Stimulated activated CD8-positive, alpha-beta memory T cell treated with anti-CD3 and anti-CD28 coated beads, Interleukin-12 subunit alpha, Interleukin-12 subunit beta, amount 100 ng/mL, for 24 hours (primary cell): ENCODE measurements around the gene IQCK.
"Not testable (repeated sequence)": the region's sequence is repeated elsewhere in the genome, so short reads cannot be mapped to it uniquely, and the experiment has no call there.

Experiments used
- DNase-seq: peaks from one replicate; pipeline ENCODE4 v3.0.0-alpha.2; 2020; ENCODE audit errors: extremely low read depth

The IQCK gene, protein sequence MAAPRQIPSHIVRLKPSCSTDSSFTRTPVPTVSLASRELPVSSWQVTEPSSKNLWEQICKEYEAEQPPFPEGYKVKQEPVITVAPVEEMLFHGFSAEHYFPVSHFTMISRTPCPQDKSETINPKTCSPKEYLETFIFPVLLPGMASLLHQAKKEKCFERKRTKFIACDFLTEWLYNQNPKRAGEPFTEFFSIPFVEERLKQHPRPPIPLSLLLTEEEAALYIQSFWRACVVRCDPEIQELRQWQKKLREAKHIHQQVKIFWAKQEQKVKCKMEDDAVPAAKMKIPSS

DNA sequence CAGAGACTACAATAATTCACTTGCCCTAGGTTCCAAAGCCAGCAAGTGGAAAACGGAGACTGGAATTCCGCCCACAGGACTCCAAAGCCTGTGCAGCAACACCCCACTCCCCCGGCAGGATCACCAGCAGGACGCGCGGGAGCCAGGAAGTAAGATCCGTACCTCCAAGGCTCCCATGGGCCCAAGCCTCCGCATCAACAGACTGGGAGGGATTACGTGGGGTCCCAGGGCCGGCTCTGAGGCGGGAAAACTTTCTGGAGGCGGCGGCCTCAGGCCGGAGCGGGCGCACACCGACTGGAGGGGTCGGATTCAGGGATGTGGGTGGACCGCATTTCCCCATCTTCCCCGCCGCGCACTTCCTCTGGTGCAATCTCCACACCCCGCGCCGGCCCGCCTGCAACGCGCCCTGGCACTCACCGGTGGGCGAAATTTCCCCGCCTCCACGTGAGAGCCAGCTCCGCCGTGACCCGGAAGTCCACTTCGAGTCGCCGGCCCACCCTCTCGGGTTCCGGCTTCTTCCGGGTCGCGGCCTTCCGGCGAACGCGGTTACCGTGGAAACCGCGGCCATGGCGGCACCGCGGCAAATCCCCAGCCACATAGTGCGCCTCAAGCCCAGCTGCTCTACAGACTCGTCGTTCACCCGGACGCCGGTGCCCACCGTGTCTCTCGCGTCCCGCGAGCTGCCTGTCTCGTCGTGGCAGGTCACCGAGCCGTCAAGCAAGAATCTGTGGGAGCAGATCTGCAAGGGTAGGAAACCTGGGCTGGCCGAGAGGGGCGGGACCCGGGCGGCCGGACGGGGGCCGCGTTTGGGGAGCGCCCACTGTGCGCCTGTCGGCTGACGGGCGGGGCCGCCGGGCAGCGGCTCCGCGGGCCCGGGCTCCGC lies at the start of gene IQCK, which contains the start of gene KNOP1:
Gene IQCK (plus strand): TSS at position 531 of the 883 bp plus-strand sequence. CDS start 36 bp downstream, at position 567.
Gene KNOP1 (minus strand): TSS at position 487 of the 883 bp plus-strand sequence. CDS start 3,192 bp downstream, outside the sequence.
- DNase-seq = peak; percentile 79

DNA sequence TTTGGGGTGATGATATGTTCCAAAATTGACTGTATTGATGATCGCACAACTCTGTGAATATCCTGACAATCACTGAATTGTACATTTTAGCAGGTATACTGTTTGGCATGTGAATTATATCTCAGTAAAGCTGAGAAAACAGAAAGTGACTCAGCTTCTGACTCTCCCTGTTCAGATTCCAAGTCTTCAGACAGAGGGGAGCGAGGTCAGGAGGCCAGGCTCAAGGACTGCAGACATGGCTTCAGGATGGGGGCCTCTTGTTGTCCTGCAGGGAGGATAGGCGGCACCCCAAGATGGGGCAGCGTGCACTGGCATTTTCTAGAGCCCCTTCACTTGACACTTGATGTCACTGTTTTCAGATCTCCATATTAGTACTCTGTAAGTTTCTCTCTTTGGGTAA lies 45.7 kb upstream of the IQCK start:
- no peak for DNase-seq

DNA sequence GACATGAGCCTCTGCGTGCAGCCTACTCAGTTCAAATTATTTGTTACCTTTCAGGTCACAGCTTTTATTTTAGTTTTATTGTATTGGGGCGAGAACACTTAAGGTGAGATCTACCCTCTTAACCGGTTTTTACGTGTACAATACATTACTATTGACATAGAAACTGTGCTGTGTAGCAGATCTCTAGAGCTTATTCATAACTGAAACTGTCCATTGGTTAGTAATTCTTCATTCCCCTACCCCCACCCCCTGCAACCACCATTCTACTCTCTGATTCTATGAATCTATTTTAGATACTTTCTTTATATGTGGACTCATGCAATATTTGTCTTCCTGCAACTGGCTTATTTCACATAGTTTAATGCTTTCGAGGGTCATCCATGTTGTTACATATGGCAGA lies 43.6 kb upstream of the IQCK start:
- no peak for DNase-seq

DNA sequence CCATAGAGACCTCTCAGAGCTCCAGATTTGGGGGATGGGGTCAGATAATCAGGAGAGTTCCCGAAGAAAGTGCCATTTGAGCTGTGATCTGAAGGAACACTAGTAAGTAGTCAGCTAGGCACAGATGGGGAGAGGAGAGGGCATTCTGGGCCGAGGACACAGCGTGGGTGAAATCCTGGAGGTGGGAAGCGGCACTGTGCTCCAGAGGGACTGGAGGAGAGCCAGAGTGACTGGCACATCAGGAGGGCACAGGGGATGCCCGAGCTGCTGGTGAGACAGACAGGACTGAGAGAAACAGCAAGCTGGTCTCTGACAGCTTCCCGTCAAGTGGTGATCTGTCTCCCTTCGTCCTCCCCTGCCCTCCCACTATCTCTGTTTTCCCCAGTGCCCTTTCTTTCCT lies 40.7 kb upstream of the IQCK start:
- no peak for DNase-seq

DNA sequence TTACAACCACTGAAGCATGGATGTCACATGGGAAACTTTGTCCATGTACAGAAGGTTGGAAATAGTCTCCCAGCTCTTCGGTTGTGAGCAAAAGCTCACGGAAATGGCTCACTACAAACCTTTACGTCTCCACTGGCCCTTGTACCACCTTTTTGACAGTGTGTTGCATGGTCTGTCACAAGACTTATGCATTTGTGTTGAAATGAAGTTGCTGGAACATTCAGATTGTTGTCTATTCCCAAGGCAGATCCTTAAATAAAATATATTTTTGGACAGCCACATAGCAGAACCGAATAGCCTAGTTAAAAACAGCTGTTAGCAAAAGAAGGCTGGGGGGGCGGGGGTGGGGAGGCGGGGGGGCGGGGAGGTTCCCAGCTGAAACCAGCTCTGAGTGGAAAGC lies 39.3 kb upstream of the IQCK start:
- no peak for DNase-seq

DNA sequence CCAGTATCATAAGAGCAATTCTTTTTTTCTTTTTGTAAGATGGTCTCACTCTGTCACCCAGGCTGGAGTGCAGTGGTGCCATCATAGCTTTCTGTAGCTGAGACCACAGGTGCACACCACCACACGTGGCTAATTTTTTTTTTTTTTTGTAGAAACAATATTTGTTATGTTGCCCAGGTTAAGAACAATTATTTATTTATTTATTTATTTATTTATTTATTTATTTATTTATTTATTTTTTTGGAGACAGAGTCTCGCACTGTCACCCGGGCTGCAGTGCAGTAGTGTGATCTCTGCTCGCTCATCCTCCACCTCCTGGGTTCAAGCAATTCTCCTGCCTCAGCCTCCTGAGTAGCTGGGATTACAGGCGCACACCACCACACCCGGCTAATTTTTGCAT lies 38.8 kb upstream of the IQCK start:
- not testable (repeated sequence) for DNase-seq

DNA sequence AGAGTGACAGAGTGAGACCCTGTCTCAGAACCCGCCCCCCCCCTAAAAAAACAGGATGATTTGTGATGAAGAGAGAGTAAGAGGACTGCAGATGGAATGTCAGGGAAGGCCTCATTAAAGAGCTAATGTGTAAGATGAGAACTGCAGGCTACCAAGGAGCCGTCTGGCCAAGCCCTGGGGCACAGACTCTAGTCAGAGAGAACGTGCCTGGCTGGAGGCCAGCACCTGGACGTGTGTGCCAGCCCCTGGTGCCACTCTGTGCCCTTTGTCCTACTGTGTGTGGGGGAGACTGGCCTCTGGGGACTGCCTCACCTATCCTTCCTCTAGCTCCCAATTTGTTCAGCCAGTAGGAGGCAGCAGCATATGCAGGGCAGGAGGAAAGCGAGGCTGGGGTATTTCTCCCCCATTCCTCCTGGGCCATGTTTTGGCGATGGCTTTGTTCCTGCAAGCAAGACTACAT lies 37.2 kb upstream of the IQCK start:
- DNase-seq = no peak

DNA sequence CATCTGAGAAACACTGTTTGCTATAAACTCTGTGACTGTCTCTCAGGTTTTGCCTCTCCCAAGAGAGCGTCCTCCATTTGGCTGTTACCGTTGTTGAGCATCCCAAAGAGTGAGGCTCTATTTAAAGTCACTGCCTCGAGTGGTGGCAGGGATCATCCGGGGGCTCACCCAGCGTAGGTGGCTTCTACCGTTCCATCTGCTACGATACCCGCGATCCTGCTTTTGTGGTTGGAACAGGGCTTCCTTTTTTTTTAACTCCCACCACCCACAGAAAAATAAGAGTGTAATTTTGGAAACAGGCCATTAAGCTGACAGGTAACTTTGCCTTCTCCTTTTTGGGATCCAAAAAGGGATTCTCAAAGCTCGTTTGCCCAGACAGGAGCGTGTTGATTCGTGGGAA lies 36.4 kb upstream of the IQCK start:
- DNase-seq = no peak

DNA sequence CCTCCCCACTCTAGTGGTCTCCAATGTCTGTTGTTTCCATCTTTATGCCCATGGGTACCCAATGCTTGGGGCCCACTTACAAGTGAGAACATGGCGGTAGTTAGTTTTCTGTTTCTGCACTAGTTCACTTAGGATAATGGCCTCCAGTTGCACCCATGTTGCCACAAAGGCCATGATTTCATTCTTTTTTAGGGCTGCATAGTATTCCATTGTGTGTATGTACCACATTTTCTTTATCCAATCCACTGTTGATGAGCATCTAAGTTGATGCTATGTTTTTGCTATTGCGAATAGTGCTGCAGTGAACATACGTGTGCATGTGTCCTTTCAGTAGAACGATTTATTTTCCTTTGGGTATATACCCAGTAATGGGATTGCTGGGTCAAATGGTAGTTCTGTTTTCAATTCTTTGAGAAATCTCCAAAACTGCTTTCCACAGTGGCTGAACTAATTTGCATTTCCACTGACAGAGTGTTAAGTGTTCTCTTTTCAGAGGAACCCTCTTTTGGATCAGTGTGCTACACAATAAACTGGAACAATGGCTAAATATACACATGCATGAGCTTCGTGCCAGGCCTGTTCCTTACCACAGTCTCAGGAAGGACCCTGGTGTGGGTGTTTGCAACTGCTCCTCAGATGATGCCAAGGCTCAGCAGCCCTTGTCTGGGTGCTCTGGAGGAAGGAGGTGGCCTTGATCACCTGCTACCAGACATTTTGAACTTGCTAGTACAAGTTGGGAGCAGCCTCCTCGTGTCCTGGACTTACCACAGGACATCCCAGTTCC lies 34.4 kb upstream of the IQCK start:
- DNase-seq = no peak

DNA sequence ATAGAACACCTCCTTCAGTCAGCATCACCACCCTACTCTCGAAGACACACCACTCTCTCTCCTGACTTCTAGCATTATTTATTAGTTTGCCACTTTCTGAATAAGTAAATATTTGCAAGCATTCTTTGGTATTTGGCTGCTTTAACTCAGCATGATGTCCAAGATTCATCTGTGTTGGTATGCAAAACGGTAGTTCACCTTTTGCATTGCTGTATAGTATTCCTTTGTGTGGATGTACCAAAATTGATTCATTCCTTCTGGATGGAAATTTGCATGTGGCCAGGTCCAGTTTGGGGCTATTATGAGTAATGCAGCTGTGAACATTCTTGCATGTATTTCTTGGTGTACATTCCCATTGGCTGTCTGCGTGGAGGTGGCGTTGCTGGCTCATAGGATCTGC lies 32.9 kb upstream of the IQCK start:
- DNase-seq = no peak

DNA sequence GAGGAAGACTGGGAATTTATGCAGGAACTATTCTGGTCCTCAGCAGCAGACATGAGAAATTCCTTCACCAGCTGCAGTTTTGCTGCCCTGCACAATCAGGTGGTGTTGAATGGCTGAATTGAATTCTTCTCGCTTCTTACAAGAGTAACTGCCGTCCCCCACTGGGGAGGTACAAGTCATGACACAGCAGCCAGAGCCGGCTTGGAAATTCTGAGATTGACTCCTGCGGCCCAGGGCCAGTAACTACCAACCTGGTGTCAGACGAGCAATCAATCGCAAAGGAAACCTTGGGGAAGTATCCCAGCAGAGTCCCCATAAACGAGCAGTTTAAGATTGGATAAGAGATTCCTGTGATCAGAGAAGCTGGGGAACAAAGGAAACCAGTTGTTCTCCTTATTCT lies 30.8 kb upstream of the IQCK start:
- DNase-seq = no peak

DNA sequence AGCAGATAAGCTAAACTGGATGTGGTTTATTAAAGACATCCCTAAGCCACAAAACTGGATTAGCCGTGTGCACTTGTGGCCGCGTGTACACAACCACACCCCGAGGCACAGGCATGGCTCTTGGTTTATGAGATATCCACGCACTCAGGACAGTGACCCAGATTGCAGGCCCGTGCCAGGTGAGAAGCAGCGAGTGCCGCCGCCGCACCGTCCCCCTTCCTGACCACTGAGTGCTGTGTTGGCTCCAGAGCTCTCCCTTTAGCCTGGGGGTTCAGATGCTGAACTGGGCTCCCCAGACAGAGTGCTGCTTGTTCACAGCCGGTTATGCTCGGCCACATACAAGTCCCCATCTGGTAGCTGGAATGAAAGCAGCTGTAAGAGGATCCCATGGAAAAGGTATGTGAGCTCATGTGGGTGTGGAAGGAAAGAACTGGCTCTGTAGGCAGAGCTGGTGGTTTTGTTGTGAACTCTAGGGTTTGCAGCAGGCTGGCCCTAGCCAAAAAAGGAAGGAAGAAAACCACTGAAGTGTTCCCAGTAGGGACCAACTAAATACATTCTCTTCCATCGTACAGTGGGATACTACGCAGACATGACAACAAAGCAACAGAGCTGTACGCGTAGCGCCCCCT lies 29.6 kb upstream of the IQCK start:
- no peak for DNase-seq

DNA sequence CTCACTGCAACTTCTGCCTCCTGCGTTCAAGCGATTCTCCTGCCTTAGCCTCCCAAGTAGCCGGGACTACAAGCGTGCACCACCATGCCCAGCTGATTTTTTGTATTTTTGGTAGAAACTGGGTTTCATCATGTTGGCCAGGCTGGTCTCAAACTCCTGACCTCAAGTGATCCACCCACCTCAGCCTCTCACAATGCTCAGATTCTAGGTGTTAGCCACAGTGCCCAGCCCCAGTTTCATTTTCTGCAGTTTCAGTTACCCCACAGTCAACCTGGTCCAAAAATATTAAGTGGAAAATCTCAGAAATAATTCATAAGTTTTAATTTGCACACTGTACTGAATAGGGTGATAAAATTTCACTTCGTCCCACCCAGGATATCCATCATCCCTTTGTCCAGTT lies 28.7 kb upstream of the IQCK start:
- DNase-seq = no peak

DNA sequence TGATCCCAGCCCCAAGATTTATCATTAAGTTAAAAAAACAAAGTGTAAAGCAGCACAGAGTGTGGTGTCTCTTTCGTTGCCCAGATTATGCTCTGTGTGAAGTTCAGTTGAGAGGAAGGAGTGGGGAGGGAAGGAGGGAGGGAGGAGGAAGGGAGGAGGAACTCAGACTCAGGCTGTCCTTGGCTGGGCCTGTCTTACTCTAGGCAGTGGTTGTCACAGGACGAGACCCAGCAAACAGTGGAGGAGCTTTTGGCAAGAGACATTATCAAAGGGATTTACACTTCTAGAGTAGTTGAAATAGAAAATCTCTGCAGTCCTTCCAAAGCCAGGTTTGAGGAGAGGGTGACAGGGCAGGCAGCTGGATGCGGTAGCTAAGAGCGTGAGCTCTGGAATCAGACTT lies 27.9 kb upstream of the IQCK start:
- DNase-seq = no peak

DNA sequence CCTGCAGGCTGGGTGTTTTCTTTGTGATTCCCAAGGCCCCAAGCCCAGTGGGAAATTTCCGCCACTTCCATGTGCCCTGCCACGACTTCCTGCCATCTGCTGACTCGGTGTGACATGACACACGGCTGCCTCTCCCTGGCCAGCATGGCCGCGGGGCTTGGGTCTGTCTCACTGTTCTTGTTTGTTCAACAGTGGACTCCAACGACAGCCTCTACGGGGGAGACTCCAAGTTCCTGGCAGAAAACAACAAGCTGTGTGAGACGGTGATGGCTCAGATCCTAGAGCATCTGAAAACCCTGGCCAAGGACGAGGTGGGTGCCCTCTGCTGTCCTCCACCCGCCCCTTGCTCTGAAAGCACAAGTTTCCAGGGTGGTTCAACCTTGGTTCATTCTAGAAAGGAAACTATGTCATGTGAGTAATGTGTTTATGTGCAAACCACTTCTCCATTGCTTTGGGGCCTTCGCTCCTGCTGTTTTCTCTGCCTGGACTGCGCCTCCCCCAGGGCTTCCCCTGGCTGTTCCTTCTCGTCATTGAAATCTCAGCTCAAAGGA lies 26.8 kb upstream of the IQCK start:
- no peak for DNase-seq

DNA sequence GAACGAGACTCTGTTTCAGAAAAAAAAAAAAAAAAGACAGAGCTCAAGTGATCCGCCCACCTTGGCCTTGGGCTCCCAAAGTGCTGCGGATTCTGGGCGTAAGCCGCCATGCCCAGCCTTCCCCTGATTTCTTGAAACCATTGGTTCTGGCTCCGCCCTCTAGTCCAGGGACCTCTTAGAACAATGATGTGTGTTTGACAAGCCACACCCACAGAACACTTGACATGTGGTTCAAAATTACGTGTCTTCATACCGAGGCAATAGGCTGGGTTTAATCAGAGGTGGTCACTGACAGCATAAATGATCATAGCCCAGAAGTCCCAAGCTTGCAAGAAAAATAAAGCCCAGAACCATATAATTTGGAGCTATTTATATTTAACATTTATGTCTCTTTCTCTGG lies 23.1 kb upstream of the IQCK start:
- DNase-seq = no peak

DNA sequence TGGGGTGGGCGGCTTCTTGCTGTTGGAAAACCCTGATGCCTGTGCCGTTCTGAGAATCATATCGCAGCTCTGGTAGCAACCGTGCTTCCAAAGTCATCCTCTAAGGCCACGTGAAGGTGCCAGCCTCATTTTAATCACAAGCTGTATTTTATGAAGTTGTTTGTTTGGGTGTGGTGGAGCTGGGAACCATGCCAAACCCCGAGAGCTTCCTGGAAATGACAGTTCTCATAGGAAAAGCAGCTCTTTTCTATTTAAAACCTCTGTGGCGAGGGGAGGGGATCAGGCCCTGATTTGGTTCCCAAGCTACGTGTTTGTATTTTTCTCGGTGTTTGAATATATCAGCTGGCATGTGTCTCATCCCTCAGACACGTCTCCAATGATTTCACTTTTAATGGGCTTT lies 21.7 kb upstream of the IQCK start:
- DNase-seq = no peak

DNA sequence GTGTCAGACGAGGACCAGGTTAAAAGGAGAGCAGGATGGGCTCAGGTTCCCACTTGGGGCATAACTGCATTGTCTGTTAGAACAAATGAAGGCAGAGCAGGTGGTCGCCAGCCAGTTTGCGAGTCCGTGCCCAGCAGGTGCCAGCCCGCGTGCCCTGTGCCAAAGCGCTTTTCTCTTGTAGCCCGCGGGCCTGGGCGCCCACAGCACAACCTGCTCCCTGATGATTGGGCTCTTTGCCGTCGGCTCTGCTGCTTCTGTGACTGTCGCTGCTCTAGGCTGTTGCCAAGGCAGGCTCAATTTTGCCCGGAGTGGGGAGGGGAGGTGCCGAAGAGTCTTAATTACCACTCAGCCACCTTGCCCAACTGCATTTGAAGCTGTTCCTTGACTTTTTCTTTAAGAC lies 21.1 kb upstream of the IQCK start:
- no peak for DNase-seq

DNA sequence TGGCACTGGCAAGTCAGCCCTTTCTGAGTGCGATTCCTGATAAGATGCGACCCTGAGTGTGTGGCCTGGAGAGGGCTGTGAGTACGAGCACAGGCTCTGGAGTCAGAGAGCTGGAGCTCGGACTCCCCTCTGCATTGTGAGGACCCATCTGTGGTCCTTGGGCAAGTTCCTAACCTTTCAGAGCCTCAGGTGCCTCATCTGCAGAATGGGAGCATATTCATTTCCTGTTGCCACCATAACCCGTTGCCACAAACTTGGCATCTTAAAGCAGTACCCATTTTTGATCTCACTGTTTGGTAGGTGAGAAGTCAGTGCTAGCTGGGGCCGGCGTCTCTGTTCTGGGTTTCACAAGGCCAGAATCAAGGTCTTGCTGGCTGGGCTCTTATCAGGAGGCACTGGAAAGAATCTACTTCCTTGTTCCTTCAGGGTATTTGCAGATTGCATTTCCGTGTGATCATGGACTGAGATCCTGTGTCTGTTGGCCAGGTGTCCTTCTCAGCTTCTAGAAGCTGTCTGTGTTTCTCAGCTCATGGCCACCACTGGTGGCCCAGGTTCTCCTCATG lies 20.2 kb upstream of the IQCK start:
- no peak for DNase-seq

DNA sequence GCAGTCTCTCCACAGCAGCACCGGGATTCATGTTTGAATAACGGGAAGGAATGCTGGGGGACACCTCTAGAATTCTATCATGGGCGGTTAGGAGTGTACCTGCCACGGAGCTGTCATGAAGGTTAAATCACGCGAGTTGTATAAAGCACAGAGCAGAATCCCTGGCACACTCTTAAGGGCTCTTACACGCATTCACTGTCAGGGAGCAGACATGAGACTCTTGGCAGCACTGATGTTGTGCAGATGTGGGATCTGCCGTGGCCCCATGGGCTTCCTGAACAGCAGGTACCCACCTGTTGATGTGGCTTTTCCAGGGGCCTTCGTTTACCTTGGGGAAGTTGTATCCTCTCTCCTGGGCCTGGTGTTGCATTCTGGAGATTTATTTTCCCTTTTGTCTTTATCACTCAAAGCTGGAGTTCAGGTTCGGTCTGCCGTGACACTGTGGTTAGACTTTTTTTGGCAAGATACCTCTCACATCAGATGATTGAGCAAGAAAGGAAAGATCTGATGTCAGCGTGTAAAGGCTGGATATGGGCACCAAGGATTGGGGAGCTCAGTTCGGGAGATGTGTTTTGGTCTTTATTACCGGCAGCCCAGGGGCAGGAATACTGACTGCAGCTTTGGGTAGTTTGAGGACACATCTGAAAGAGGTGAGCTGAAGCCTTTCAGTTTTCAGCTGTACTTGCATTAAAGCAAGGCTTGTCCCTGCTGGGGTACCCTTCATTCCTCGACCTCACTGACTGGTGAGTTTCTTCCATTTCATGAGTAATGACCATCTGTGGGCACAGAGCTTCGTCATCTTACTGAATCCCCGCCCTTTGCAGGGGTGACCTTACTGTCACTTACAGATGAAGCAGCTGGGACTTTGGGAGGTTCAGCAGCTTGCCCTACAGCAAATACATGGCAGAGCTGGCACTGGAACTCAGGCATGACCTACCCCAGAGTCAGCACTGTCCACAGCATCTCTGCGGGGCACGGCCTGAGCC lies 19.3 kb upstream of the IQCK start:
- no peak for DNase-seq
